H1 (cell line): ENCODE results near the gene LIPC. TPM values are rescaled to one million over a fixed set of nuclear protein-coding genes. Genes with fewer than 3 reads are reported as not detected.

Source experiments
- CTCF ChIA-PET: fragments of 300-600 bp; sonication (Branson Sonifier 250); formaldehyde crosslinking; loops from one replicate; lab custom pipeline; 2021; ENCODE audit not compliant: partially characterized antibody; lab: Charles Lee
- POLR2A ChIA-PET: fragments of 300-600 bp; sonication (Branson Sonifier 250); formaldehyde crosslinking; loops from one replicate; lab custom pipeline; 2021; ENCODE audit warnings: inconsistent platforms; ENCODE audit not compliant: partially characterized antibody; lab: Charles Lee
- DNase-seq, 2 experiments: peaks; one replicate each; pipeline versions ENCODE4 v3.0.0 to v3.0.0-alpha.2; 2010 to 2022; ENCODE audit warnings: low spot score in 2 of 2, low read depth in 1 of 2, mixed read lengths in 1 of 2
- FAIRE-seq: peaks from 2 replicates; lab custom pipeline; 2011; peaks lifted over from hg19 to GRCh38; lab: Jason Lieb, UNC
- H2AFZ ChIP-seq: 2 replicates; pipeline ENCODE4 v1.8.1; 2012; ENCODE audit warnings: low read length, inconsistent platforms
- H2AK5ac ChIP-seq: 2 replicates; pipeline ENCODE4 v1.6.1; 2013; ENCODE audit warnings: low read depth, low read length
- H2BK120ac ChIP-seq: replicated peaks from 2 replicates; pipeline ENCODE3; 2013; ENCODE audit warnings: low read depth, low read length, inconsistent platforms
- H2BK12ac ChIP-seq: 2 replicates; pipeline ENCODE4 v1.6.1; 2013; ENCODE audit warnings: low read depth, low read length
- H2BK15ac ChIP-seq: 2 replicates; pipeline ENCODE4 v1.6.1; 2013; ENCODE audit warnings: low read length
- H2BK20ac ChIP-seq: 2 replicates; pipeline ENCODE4 v1.6.1; 2013; ENCODE audit warnings: low read length
- H2BK5ac ChIP-seq: 2 replicates; pipeline ENCODE4 v1.6.1; 2013; ENCODE audit warnings: low read depth, low read length
- H3K14ac ChIP-seq: 2 replicates; pipeline ENCODE4 v1.6.1; 2013; ENCODE audit warnings: inconsistent platforms; ENCODE audit not compliant: insufficient read length
- H3K18ac ChIP-seq: 2 replicates; pipeline ENCODE4 v1.6.1; 2013; ENCODE audit warnings: low read length; ENCODE audit errors: extremely low read depth
- H3K23ac ChIP-seq: 2 replicates; pipeline ENCODE4 v1.6.1; 2013; ENCODE audit warnings: inconsistent platforms; ENCODE audit not compliant: insufficient read length
- H3K23me2 ChIP-seq: 2 replicates; pipeline ENCODE4 v1.6.1; 2013; ENCODE audit warnings: low read depth, low read length
- H3K27ac ChIP-seq: 2 replicates; pipeline ENCODE4 v1.6.1; 2011; ENCODE audit warnings: low read depth, low read length, inconsistent platforms
- H3K27me3 ChIP-seq, 4 experiments: replicated peaks in 1 of 4; 1 replicate in 1 of 4; 2 replicates in 3 of 4; pipeline versions ENCODE4 v1.6.1 to v1.8.1; 2011 to 2013; ENCODE audit warnings: low read length in 3 of 4, mild to moderate bottlenecking in 3 of 4, inconsistent platforms in 2 of 4, mixed read lengths in 2 of 4, moderate library complexity in 1 of 4; ENCODE audit not compliant: control insufficient read depth in 3 of 4, insufficient read depth in 3 of 4; ENCODE audit errors: extremely low read depth in 1 of 4
- H3K36me3 ChIP-seq, 4 experiments: 2 replicates each; pipeline versions ENCODE4 v1.6.1 to v1.8.1; 2011 to 2013; ENCODE audit warnings: mild to moderate bottlenecking in 4 of 4, low read length in 3 of 4, moderate library complexity in 2 of 4, control low read depth in 1 of 4, inconsistent platforms in 1 of 4; ENCODE audit not compliant: insufficient read depth in 4 of 4, control insufficient read depth in 2 of 4
- H3K4ac ChIP-seq: replicated peaks from 2 replicates; pipeline ENCODE3; 2013; ENCODE audit warnings: low read length, low read depth, mixed read lengths, inconsistent platforms; ENCODE audit not compliant: insufficient read length
- H3K4me1 ChIP-seq, 4 experiments: replicated peaks in 1 of 4; 1 replicate in 1 of 4; 2 replicates in 3 of 4; pipeline versions ENCODE4 v1.6.1 to v1.8.1; 2011 to 2013; ENCODE audit warnings: low read length in 3 of 4, inconsistent platforms in 2 of 4, mixed read lengths in 1 of 4; ENCODE audit not compliant: insufficient read depth in 4 of 4, control insufficient read depth in 3 of 4
- H3K4me2 ChIP-seq, 2 experiments: 2 replicates each; pipeline versions ENCODE4 v1.6.1 to v1.8.1; 2011 to 2013; ENCODE audit warnings: low read depth in 2 of 2, low read length in 2 of 2, control low read depth in 1 of 2, inconsistent platforms in 1 of 2, mild to moderate bottlenecking in 1 of 2; ENCODE audit not compliant: insufficient read depth in 1 of 2
- H3K4me3 ChIP-seq, 4 experiments: fragments of 200-600, 300-600 bp in 1 of 4; sonication (generic), shearing (Covaris generic), sonication (Bioruptor Twin) in 1 of 4; 2 replicates each; pipeline versions ENCODE4 v1.5.1 to v1.8.1; 2011 to 2016; ENCODE audit warnings: low read length in 4 of 4, low read depth in 3 of 4, control low read depth in 2 of 4, inconsistent platforms in 2 of 4, mild to moderate bottlenecking in 2 of 4, mixed read lengths in 1 of 4, moderate library complexity in 1 of 4; ENCODE audit not compliant: insufficient read depth in 2 of 4; ENCODE audit errors: extremely low read depth in 1 of 4
- H3K56ac ChIP-seq: replicated peaks from 2 replicates; pipeline ENCODE3; 2013; ENCODE audit warnings: low read depth, mild to moderate bottlenecking, mixed read lengths, low read length, inconsistent platforms; ENCODE audit not compliant: insufficient read length
- H3K79me1 ChIP-seq: 2 replicates; pipeline ENCODE4 v1.6.1; 2013; ENCODE audit warnings: low read depth, low read length, control low read depth
- H3K79me2 ChIP-seq, 2 experiments: 2 replicates each; pipeline versions ENCODE4 v1.6.1 to v1.8.1; 2012 to 2013; ENCODE audit warnings: low read length in 2 of 2, mild to moderate bottlenecking in 2 of 2, inconsistent platforms in 1 of 2; ENCODE audit not compliant: insufficient read depth in 2 of 2, control insufficient read depth in 1 of 2
- H3K9ac ChIP-seq, 4 experiments: replicated peaks in 1 of 4; 1 replicate in 1 of 4; 2 replicates in 3 of 4; pipeline versions ENCODE4 v1.6.1 to v1.8.1; 2011 to 2013; ENCODE audit warnings: low read depth in 3 of 4, low read length in 3 of 4, control low read depth in 2 of 4, mild to moderate bottlenecking in 2 of 4, moderate library complexity in 2 of 4, inconsistent platforms in 1 of 4; ENCODE audit errors: extremely low read depth in 1 of 4
- H3K9me3 ChIP-seq, 2 experiments: 2 replicates each; pipeline versions ENCODE4 v1.6.1 to v1.8.1; 2012 to 2013; ENCODE audit warnings: mild to moderate bottlenecking in 2 of 2, moderate library complexity in 2 of 2, control low read depth in 1 of 2, inconsistent platforms in 1 of 2, low read depth in 1 of 2, low read length in 1 of 2, mixed read lengths in 1 of 2; ENCODE audit not compliant: insufficient read depth in 2 of 2
- H4K20me1 ChIP-seq, 2 experiments: replicated peaks in 1 of 2; 2 replicates each; pipeline versions ENCODE3 to v1.8.1; 2011 to 2013; ENCODE audit warnings: inconsistent platforms in 2 of 2, low read length in 2 of 2, mild to moderate bottlenecking in 1 of 2; ENCODE audit not compliant: insufficient read depth in 2 of 2, control insufficient read depth in 1 of 2
- H4K5ac ChIP-seq: 2 replicates; pipeline ENCODE4 v1.6.1; 2013; ENCODE audit warnings: low read length, low read depth, mixed read lengths, inconsistent platforms; ENCODE audit not compliant: insufficient read length
- H4K8ac ChIP-seq: 2 replicates; pipeline ENCODE4 v1.8.0; 2013; ENCODE audit warnings: mild to moderate bottlenecking, moderate library complexity, low read length, inconsistent platforms; ENCODE audit not compliant: insufficient read depth; ENCODE audit errors: extremely low read depth
- H4K91ac ChIP-seq: replicated peaks from 2 replicates; pipeline ENCODE3; 2013; ENCODE audit warnings: low read length, mixed read lengths, inconsistent platforms; ENCODE audit not compliant: insufficient read length
- CBX5 ChIP-seq: fragments of 300-800, 300-1000 bp; sonication (generic); IDR thresholded peaks from 2 replicates; pipeline ENCODE4 v1.7.1; 2016; ENCODE audit warnings: antibody characterized with exemption, low read length, low read depth
- CEBPB ChIP-seq: IDR thresholded peaks from 2 replicates; pipeline ENCODE4 v1.6.1; 2012; ENCODE audit warnings: low read depth, low read length
- EZH2 ChIP-seq: fragments of 200-600 bp; sonication (generic); IDR thresholded peaks from 2 replicates; pipeline ENCODE4 v1.7.1; 2012; ENCODE audit warnings: low read depth, mild to moderate bottlenecking, moderate library complexity, low read length, inconsistent platforms; ENCODE audit not compliant: severe bottlenecking
- WGBS, 2 experiments: shearing (Covaris generic) in 1 of 2; methylation state at CpG; one replicate each; pipeline versions ENCODE4 v1.1.6 to v1.1.7; 2013 to 2015; ENCODE audit warnings: low lambda C conversion rate in 2 of 2, mixed read lengths in 2 of 2, inconsistent platforms in 1 of 2, low coverage in 1 of 2, missing lambda C conversion rate in 1 of 2; ENCODE audit not compliant: insufficient replicate concordance in 2 of 2, insufficient coverage in 1 of 2, insufficient read length in 1 of 2; ENCODE audit errors: extremely low coverage in 1 of 2, missing lambda C conversion rate in 1 of 2; 5-methylcytosine and 5-hydroxymethylcytosine counted together
- polyA plus RNA-seq, 7 experiments: library from polyadenylated mRNA; depleted of rRNA in 3 of 7; stranded (reverse) in 5 of 7; unstranded in 2 of 7; fragments of >200 nt in 5 of 7; fragments of 200-250 nt in 2 of 7; gene quantifications; 1 replicate in 5 of 7; 2 replicates in 1 of 7; 4 replicates in 1 of 7; pipeline versions ENCODE4 v1.2.1 to v1.2.3, GENCODE V29; 2011 to 2013; ENCODE audit warnings: missing spikeins in 2 of 7, mixed read lengths in 2 of 7
- total RNA-seq: library from RNA; stranded (reverse); fragmentation: NEBNext Ultra II Directional; extraction: Animal tissue kit (Norgen Biotek cat#: 25700); gene quantifications from 2 replicates; pipeline ENCODE4 v1.2.1, GENCODE V29; 2021
- TF ChIP-seq, protein P1 (sequence below): IDR thresholded peaks from 2 replicates; pipeline ENCODE4 v1.6.1; 2011; ENCODE audit warnings: low read depth, mild to moderate bottlenecking, low read length; ENCODE audit not compliant: insufficient read depth

LIPC gene
- total and polyA plus RNA-seq, 2 of the 8 experiments (the other 6 are each of a cell fraction or from before 2014, with no cell fraction given) = not detected

DNA sequence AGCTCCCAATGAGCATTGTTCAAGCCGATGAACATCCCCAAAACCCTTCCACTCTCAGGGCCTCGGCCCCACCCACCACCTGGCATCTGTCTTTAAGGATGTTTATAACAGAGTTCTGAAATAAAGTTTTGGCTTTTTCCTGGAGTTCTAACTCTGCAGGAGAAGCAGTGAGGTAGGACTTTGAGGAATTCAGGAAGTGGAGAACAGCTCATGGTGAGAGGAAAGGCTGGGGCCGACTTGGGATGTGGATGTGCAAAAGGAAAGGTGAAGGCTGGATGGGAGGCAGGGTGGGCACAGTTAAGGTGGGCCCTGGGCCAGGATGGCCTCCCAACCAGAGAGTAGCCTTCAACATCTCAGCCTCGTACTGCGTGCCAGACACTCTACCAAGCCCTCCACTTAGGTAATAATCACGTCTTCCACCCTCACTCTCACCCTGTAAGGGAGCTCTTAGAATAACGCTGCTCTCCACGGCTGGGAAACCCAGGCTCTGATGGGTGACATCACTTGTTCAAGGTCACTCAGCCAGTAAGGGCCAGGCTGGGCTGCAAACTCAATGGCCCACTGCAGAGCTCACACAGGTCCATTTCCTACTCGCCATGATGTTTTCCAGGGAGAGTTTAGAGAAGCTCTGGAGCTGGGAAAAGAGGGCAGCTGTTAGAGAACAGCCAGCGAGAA, 28.5 kb downstream of the LIPC start:
- DNase-seq = no peak
- Histone ChIP-seq H2AFZ (no peak overlapping the region), H2BK20ac (no peak overlapping the region), H2BK120ac (no peak overlapping the region), H3K23me2 (no peaks in the 10 kb centered on the region), H3K4me1 (no peaks in the 10 kb centered on the region), H2BK5ac (no peak overlapping the region), H3K4me2 (no peak overlapping the region), H3K56ac (no peak overlapping the region), H3K4me3 (no peak overlapping the region), H3K14ac (no peak overlapping the region), H3K4ac (no peak overlapping the region), H3K79me2 (no peaks in the 10 kb centered on the region), H4K8ac (no peak overlapping the region), H3K9me3 (no peaks in the 10 kb centered on the region), H2AK5ac (no peak overlapping the region), H3K18ac (no peak overlapping the region), H3K27me3 (no peaks in the 10 kb centered on the region), H3K79me1 (no peaks in the 10 kb centered on the region), H4K5ac (no peak overlapping the region), H4K91ac (no peak overlapping the region), H4K20me1 (no peaks in the 10 kb centered on the region), H3K36me3 (no peaks in the 10 kb centered on the region), H2BK15ac (no peak overlapping the region), H2BK12ac (no peak overlapping the region), H3K23ac (no peak overlapping the region), H3K27ac (no peak overlapping the region), H3K9ac (no peak overlapping the region)
- POLR2A ChIA-PET = no interaction called here
- CTCF ChIA-PET = interaction anchor here (0.9 to 1.8 kb wide), 6 partner anchors 8 to 193 kb away, joined by 3 to 8 read pairs (median 4); no protein-coding TSS in a partner anchor
- no peak for FAIRE-seq
- TF ChIP-seq CEBPB = no peak
- TF ChIP-seq EZH2 = no peak
- TF ChIP-seq CBX5 = no peak
- TF ChIP-seq, protein P1, sequence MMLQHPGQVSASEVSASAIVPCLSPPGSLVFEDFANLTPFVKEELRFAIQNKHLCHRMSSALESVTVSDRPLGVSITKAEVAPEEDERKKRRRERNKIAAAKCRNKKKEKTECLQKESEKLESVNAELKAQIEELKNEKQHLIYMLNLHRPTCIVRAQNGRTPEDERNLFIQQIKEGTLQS = no peak
- 92% methylated on average over 8 of the region's 10 CpGs; no CpG with 5 or more reads in 1 of the 2 experiments for WGBS, 2 experiments
